ENCODE results near the gene PLB1.
"Not testable (repeated sequence)": the region's sequence is repeated elsewhere in the genome, so short reads cannot be mapped to it uniquely, and the experiment has no call there.

PLB1 gene

GRCh38 chr2:28469947-28470535 is 25.8 kb upstream of the PLB1 start:
- no peak for DNase-seq (ENCODE audit: low spot score)

GRCh38 chr2:28470759-28471158 is 25.1 kb upstream of the PLB1 start:
- no peak for DNase-seq (ENCODE audit: low spot score)

GRCh38 chr2:28471214-28471613 is 24.6 kb upstream of the PLB1 start:
- no peak for DNase-seq (ENCODE audit: low spot score)

GRCh38 chr2:28471701-28472236 is 24.1 kb upstream of the PLB1 start:
- no peak for DNase-seq (ENCODE audit: low spot score)

GRCh38 chr2:28472641-28473040 is 23.2 kb upstream of the PLB1 start:
- DNase-seq (ENCODE audit: low spot score) = not testable (repeated sequence)

- no peak for DNase-seq (ENCODE audit: low spot score)
Measured at GRCh38 chr2:28475088-28475595, 20.7 kb upstream of the PLB1 start.

GRCh38 chr2:28477087-28477486 is 18.8 kb upstream of the PLB1 start:
- DNase-seq (ENCODE audit: low spot score) = no peak

- DNase-seq (ENCODE audit: low spot score) = no peak
Measured at GRCh38 chr2:28477645-28478044, 18.2 kb upstream of the PLB1 start.

- DNase-seq (ENCODE audit: low spot score) = no peak
Measured at GRCh38 chr2:28480403-28481049, 15.3 kb upstream of the PLB1 start.

- no peak for DNase-seq (ENCODE audit: low spot score)
Measured at GRCh38 chr2:28481905-28482304, 14.0 kb upstream of the PLB1 start.

GRCh38 chr2:28484835-28485234 is 11.0 kb upstream of the PLB1 start:
- DNase-seq (ENCODE audit: low spot score) = no peak

- no peak for DNase-seq (ENCODE audit: low spot score)
Measured at GRCh38 chr2:28486526-28486925, 9.3 kb upstream of the PLB1 start.

- DNase-seq (ENCODE audit: low spot score) = no peak
Measured at GRCh38 chr2:28487258-28487657, 8.6 kb upstream of the PLB1 start.

- DNase-seq (ENCODE audit: low spot score) = no peak
Measured at GRCh38 chr2:28488083-28488830, 7.6 kb upstream of the PLB1 start.

GRCh38 chr2:28488858-28489575 is 6.8 kb upstream of the PLB1 start:
- DNase-seq (ENCODE audit: low spot score) = no peak

- DNase-seq (ENCODE audit: low spot score) = no peak
Measured at GRCh38 chr2:28490558-28490957, 5.3 kb upstream of the PLB1 start.

- no peak for DNase-seq (ENCODE audit: low spot score)
Measured at GRCh38 chr2:28492282-28492681, 3.6 kb upstream of the PLB1 start.

GRCh38 chr2:28493636-28494035 is 2.2 kb upstream of the PLB1 start:
- no peak for DNase-seq (ENCODE audit: low spot score)

- no peak for DNase-seq (ENCODE audit: low spot score)
Measured at GRCh38 chr2:28496781-28497180, 921 bp downstream of the PLB1 start.

GRCh38 chr2:28497206-28497605 is 1.3 kb downstream of the PLB1 start:
- DNase-seq (ENCODE audit: low spot score) = no peak

GRCh38 chr2:28499282-28499681 is 3.4 kb downstream of the PLB1 start:
- no peak for DNase-seq (ENCODE audit: low spot score)

GRCh38 chr2:28505361-28505760 is 9.5 kb downstream of the PLB1 start:
- no peak for DNase-seq (ENCODE audit: low spot score)

Measured in hepatic stellate cell (primary cell).